Liver (tissue), 9 donors: ENCODE results near the gene VAV3. TPM values are rescaled to one million over a fixed set of nuclear protein-coding genes. Genes with fewer than 3 reads are reported as not detected.

Experiments used
- DNase-seq: peaks from one replicate; pipeline ENCODE4 v3.0.0-alpha.2; 2017; ENCODE audit warnings: low spot score
- H3K27ac ChIP-seq, 2 donors: one replicate each; pipeline ENCODE4 v1.7.0; 2013; ENCODE audit warnings: inconsistent platforms in 2 of 2, low read length in 2 of 2, control low read depth in 1 of 2, low read depth in 1 of 2, mild to moderate bottlenecking in 1 of 2
- H3K27me3 ChIP-seq, 4 donors: one replicate each; pipeline versions ENCODE4 v1.6.1 to v1.7.0; 2013; ENCODE audit warnings: low read length in 3 of 4, inconsistent platforms in 1 of 4, mild to moderate bottlenecking in 1 of 4, moderate library complexity in 1 of 4; ENCODE audit not compliant: control insufficient read depth in 4 of 4, insufficient read depth in 4 of 4
- H3K36me3 ChIP-seq, 4 donors: one replicate each; pipeline versions ENCODE4 v1.6.1 to v1.7.0; 2013; ENCODE audit warnings: low read length in 3 of 4, mild to moderate bottlenecking in 3 of 4, low read depth in 1 of 4, moderate library complexity in 1 of 4; ENCODE audit not compliant: control insufficient read depth in 4 of 4, insufficient read depth in 3 of 4
- H3K4me1 ChIP-seq, 4 donors: one replicate each; pipeline versions ENCODE4 v1.6.1 to v1.7.0; 2013; ENCODE audit warnings: low read length in 3 of 4, mild to moderate bottlenecking in 3 of 4, moderate library complexity in 1 of 4; ENCODE audit not compliant: control insufficient read depth in 4 of 4, insufficient read depth in 4 of 4
- H3K4me3 ChIP-seq, 3 donors: one replicate each; pipeline versions ENCODE4 v1.6.1 to v1.7.0; 2013; ENCODE audit warnings: low read length in 3 of 3, control low read depth in 1 of 3, low read depth in 1 of 3, mild to moderate bottlenecking in 1 of 3
- H3K9ac ChIP-seq, 2 donors: one replicate each; pipeline ENCODE4 v1.7.0; 2013; ENCODE audit warnings: low read length in 2 of 2, mild to moderate bottlenecking in 2 of 2, moderate library complexity in 2 of 2, control low read depth in 1 of 2, low read depth in 1 of 2
- H3K9me3 ChIP-seq, 4 donors: one replicate each; pipeline versions ENCODE4 v1.6.1 to v1.7.0; 2013; ENCODE audit warnings: low read length in 3 of 4; ENCODE audit not compliant: control insufficient read depth in 4 of 4
- EGR1 ChIP-seq, 2 donors: IDR thresholded peaks; 2 replicates each; pipeline ENCODE4 v1.6.1; 2016 to 2018; ENCODE audit warnings: antibody characterized with exemption in 2 of 2, low read depth in 2 of 2
- FOXA2 ChIP-seq: IDR thresholded peaks from 2 replicates; pipeline ENCODE4 v1.6.1; 2016; ENCODE audit warnings: antibody characterized with exemption
- GABPA ChIP-seq, 2 donors: IDR thresholded peaks in 1 of 2; conservative IDR thresholded peaks in 1 of 2; 2 replicates each; pipeline ENCODE4 v1.6.1; 2016; ENCODE audit warnings: antibody characterized with exemption in 2 of 2, mild to moderate bottlenecking in 1 of 2, moderate library complexity in 1 of 2
- HNF4G ChIP-seq: IDR thresholded peaks from 2 replicates; pipeline ENCODE4 v1.6.1; 2016; ENCODE audit warnings: antibody characterized with exemption
- JUND ChIP-seq, 2 donors: IDR thresholded peaks; 2 replicates each; pipeline ENCODE4 v1.6.1; 2016; ENCODE audit warnings: antibody characterized with exemption in 2 of 2
- MAX ChIP-seq: IDR thresholded peaks from 2 replicates; pipeline ENCODE4 v1.6.1; 2016; ENCODE audit warnings: antibody characterized with exemption
- NR2F2 ChIP-seq: IDR thresholded peaks from 2 replicates; pipeline ENCODE4 v1.6.1; 2016; ENCODE audit warnings: antibody characterized with exemption
- REST ChIP-seq: IDR thresholded peaks from 2 replicates; pipeline ENCODE4 v1.6.1; 2016; ENCODE audit warnings: antibody characterized with exemption, mild to moderate bottlenecking
- RXRA ChIP-seq, 2 donors: IDR thresholded peaks; 2 replicates each; pipeline ENCODE4 v1.6.1; 2017 to 2018; ENCODE audit warnings: antibody characterized with exemption in 2 of 2, mild to moderate bottlenecking in 1 of 2
- YY1 ChIP-seq: IDR thresholded peaks from 2 replicates; pipeline ENCODE4 v1.6.1; 2016; ENCODE audit warnings: antibody characterized with exemption, mild to moderate bottlenecking
- ZBTB33 ChIP-seq: IDR thresholded peaks from 2 replicates; pipeline ENCODE4 v1.6.1; 2016; ENCODE audit warnings: antibody characterized with exemption
- WGBS: extraction: QIAGEN DNeasy Blood & Tissue Kit; methylation state at CpG from one replicate; pipeline ENCODE4 v1.1.7; 2013; 5-methylcytosine and 5-hydroxymethylcytosine counted together
- polyA plus RNA-seq, 2 donors: library from polyadenylated mRNA; stranded (reverse) in 1 of 2; unstranded in 1 of 2; fragments of 200-250 nt in 1 of 2; fragments of >200 nt in 1 of 2; fragmentation: Nextera tagmentation in 1 of 2; extraction: Ambion mirVana in 1 of 2; gene quantifications; one replicate each; pipeline versions ENCODE4 v1.2.1 to v1.2.3, GENCODE V29; 2013 to 2015
- total RNA-seq, 2 donors: library from RNA; depleted of rRNA; stranded (reverse); fragments of >200 nt; gene quantifications; one replicate each; pipeline ENCODE4 v1.2.3, GENCODE V29; 2014
- donor health status: healthy.
- donor health status: healthy.
- donor health status: healthy.
- donor health status: healthy.
- donor health status: healthy.

VAV3 gene
- total and polyA plus RNA-seq, 4 donors: 0.46 to 4.8 (median 2.7) TPM

GRCh38 chr1:107899655-107900054 lies 65.3 kb downstream of the VAV3 start (continued):
- no peak for TF ChIP-seq REST
- no peak for TF ChIP-seq MAX
- no peak for TF ChIP-seq GABPA (IDR thresholded peaks at IDR 0.05 in 1 of 2, conservative IDR thresholded peaks at IDR 0.05 in 1 of 2)

GRCh38 chr1:107897438-107898345 lies 67.3 kb downstream of the VAV3 start:
- WGBS: 48% methylated on average over 8 of the region's 8 CpGs
- DNase-seq: no peak
- H3K9me3 ChIP-seq: no peaks in the 10 kb centered on the region
- no peak overlapping the region for H3K27ac ChIP-seq
- no peak overlapping the region for H3K9ac ChIP-seq
- H3K27me3 ChIP-seq: no peaks in the 10 kb centered on the region
- no peaks in the 10 kb centered on the region for H3K4me1 ChIP-seq
- TF ChIP-seq NR2F2 (no peak), YY1 (no peak), JUND (IDR thresholded peaks at IDR 0.05) (no peak), HNF4G (no peak)
- H3K36me3 ChIP-seq: no peaks in the 10 kb centered on the region
- no peak overlapping the region for H3K4me3 ChIP-seq

- 68% methylated on average over 1 of the region's 1 CpG for WGBS
- Histone ChIP-seq H3K27me3 (no peaks in the 10 kb centered on the region), H3K4me1 (no peaks in the 10 kb centered on the region), H3K4me3 (no peak overlapping the region), H3K9me3 (no peaks in the 10 kb centered on the region), H3K9ac (no peak overlapping the region), H3K27ac (no peak overlapping the region), H3K36me3 (no peaks in the 10 kb centered on the region)
- DNase-seq: no peak
- no peak for TF ChIP-seq EGR1 (IDR thresholded peaks at IDR 0.05; ENCODE audit: low read depth in 2 of 2)
- no peak for TF ChIP-seq GABPA (IDR thresholded peaks at IDR 0.05 in 1 of 2, conservative IDR thresholded peaks at IDR 0.05 in 1 of 2)
- no peak for TF ChIP-seq HNF4G
- no peak for TF ChIP-seq RXRA (IDR thresholded peaks at IDR 0.05)
- TF ChIP-seq FOXA2: no peak
- TF ChIP-seq ZBTB33: no peak
Measured at GRCh38 chr1:107896936-107897335, 68.0 kb downstream of the VAV3 start.
